ENCODE data around the gene BRAP.
"Not testable (repeated sequence)": the region's sequence is repeated elsewhere in the genome, so short reads cannot be mapped to it uniquely, and the experiment has no call there.

Gene BRAP

GRCh38 chr12:111598637-111599452, 86.9 kb downstream of the BRAP start, which contains the start of gene ATXN2:
ATXN2 (minus strand) TSS chr12:111599315; CDS start chr12:111599034, 281 bp downstream.
- TF ChIP-seq ZFX (IDR thresholded peaks at IDR 0.05; ENCODE audit: borderline replicate concordance) (no peak), CTCF (IDR thresholded peaks at IDR 0.05) (no peak)
- H3K27ac ChIP-seq: peak within 1 kb of the TSS; percentile 99

GRCh38 chr12:111597831-111598636, 87.7 kb downstream of the BRAP start:
- peak overlapping the region; percentile 99 for H3K27ac ChIP-seq
- TF ChIP-seq ZFX (IDR thresholded peaks at IDR 0.05; ENCODE audit: borderline replicate concordance): no peak
- no peak for TF ChIP-seq CTCF (IDR thresholded peaks at IDR 0.05)

- H3K27ac ChIP-seq: peak overlapping the region; percentile 99
- TF ChIP-seq ZFX (IDR thresholded peaks at IDR 0.05; ENCODE audit: borderline replicate concordance) (no peak), CTCF (IDR thresholded peaks at IDR 0.05) (no peak)
Measured at GRCh38 chr12:111596985-111597830, 88.5 kb downstream of the BRAP start.

- not testable (repeated sequence) for H3K27ac ChIP-seq
Measured at GRCh38 chr12:111595341-111595835, 90.4 kb downstream of the BRAP start.

Measured in 22Rv1 (cell line).